ENCODE measurements around the gene PANK1.
"Not testable (repeated sequence)": the region's sequence is repeated elsewhere in the genome, so short reads cannot be mapped to it uniquely, and the experiment has no call there.

Gene PANK1

DNA sequence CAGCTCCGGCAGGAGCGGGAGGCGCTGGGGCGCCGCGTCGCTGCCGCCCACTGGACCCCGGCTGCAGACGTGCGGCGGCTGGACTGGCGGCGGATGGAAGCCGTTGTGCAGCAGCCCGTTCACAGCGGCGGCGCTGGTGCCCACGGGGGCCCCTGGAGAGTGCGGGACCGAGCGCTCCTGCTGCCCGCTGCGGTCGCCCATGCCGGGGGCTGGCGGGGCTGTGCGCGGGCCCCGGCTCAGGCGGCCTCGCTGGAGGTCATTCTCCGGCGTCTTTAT lies 413 bp downstream of the PANK1 start:
- no peak for DNase-seq
- TF ChIP-seq POLR2A (IDR thresholded peaks at IDR 0.05; ENCODE audit: low read length) (no peak), GATA1 (IDR thresholded peaks at IDR 0.05; ENCODE audit: low read depth, low read length) (no peak)

DNA sequence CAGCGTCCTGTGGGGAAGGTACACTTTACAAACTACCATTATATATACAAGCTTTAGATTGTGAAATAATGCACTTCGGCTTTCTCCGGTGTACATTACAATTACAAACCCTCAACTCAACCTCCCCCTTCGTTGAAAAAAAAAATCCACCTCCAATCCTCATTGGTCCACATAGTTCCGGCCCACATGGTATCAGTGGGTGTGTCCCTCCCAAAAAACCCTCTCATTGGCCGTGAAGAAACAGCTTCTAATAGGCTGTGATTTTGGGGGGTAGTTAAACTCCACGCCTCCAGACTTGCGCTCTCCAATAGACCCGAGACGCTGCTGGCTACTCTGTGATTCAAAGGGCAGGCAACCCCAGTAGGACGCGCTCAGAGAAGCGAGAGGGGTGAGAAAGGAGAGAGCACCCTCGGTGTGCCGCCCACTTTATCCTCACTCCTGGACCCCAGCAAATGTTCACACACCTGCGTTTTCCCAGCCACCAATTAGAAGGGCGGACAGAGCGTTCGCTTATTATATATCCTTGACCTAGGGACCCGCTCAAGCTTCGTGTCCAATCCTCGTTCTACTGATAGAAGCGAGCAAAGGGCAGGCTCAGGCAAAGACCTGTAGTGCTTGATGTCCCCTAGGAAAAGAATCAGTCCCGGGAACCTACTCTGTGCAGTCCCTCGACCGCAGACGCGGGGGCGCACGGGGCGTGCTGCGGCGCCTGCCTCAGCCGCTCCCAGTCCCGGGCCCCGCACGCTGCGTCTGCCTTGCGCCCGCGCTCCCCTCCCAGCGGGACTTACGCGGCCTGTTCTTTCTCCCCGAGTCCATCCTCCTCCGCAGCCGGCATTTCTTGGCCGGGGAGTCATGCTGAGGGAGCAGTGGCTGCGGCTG lies 991 bp downstream of the PANK1 start:
- no peak for TF ChIP-seq GATA1 (IDR thresholded peaks at IDR 0.05; ENCODE audit: low read depth, low read length)
- peak; percentile 95 for TF ChIP-seq POLR2A (IDR thresholded peaks at IDR 0.05; ENCODE audit: low read length)
- DNase-seq, result peak; percentile 90 to 94

DNA sequence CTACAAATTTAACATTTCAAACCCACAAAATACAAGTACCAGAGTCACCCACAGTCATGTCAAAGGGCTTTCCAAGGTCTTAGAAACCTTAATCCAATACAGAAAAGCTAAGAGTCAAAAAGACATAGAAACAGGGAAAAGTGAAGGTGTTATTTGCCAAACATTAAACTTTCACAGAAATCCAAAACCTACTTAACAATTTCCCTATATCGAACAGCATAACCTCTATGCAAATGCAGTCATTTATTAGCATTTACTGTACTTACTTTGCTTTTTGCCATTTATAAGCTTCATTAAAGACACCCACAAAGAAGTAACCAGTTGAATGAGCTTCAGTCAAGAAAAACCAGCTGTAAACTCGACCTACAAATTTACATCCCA lies 1.6 kb downstream of the PANK1 start:
- DNase-seq, result peak in 1 of 2 experiments; percentile 27
- TF ChIP-seq POLR2A (IDR thresholded peaks at IDR 0.05; ENCODE audit: low read length) (no peak), GATA1 (IDR thresholded peaks at IDR 0.05; ENCODE audit: low read depth, low read length) (no peak)

DNA sequence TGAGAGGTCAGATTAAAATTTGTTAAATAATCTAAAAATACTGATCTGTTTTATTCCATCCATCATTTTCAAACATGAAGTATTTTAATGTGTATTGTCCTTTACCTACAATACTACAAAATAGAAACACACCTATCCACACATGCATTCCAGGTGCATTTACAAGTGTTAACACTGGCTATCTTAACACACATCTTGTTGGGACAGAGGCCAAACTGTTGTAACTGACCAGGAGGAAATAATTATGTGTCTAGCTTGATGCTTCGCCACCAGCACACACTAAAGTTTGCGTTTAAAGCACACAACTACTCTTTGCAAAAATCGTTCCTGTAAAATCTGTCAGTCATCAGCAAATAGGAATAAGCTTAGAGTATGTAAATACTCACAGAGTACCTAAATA lies 2.8 kb downstream of the PANK1 start:
- no peak for TF ChIP-seq POLR2A (IDR thresholded peaks at IDR 0.05; ENCODE audit: low read length)
- no peak for TF ChIP-seq GATA1 (IDR thresholded peaks at IDR 0.05; ENCODE audit: low read depth, low read length)
- DNase-seq, result peak in 1 of 2 experiments; percentile 12

DNA sequence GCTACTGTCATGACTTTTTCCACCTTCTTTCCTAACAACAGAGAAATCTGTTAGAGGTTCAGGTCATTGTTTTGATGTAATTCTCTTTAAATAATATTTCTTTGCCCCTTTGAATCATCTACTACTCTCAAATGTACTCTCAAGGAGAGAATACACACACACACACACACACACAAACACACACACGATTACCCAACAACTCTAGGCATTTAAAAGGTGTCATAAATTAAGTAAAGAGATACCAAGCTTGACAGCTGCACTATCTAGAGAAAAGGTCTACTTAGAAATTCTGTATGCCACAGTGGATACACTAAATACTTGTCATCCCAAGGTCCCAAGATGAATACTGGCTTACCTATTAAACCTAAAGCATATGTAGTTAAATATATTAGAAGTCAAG lies 4.8 kb downstream of the PANK1 start:
- peak in 1 of 2 experiments; percentile 14 for DNase-seq
- TF ChIP-seq GATA1 (IDR thresholded peaks at IDR 0.05; ENCODE audit: low read depth, low read length) (no peak), POLR2A (IDR thresholded peaks at IDR 0.05; ENCODE audit: low read length) (no peak)

DNA sequence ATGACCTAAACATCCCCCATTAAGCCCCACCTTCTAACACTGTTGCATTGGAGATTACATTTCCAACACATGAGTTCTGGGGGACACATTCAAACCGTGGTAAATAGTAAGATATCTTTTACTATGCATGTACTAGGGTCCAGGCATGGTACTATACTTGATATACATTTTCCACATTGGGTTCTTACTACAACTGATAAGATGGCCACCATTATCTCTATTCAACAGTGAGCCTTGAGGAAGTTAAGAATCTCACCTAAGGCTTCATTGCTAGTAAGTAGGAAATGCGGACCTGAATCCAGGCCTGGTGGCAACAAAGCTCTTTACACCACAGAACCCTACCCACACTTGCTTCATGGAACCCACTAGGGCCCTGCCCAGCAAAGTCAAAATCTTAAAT lies 5.7 kb downstream of the PANK1 start:
- TF ChIP-seq POLR2A (IDR thresholded peaks at IDR 0.05; ENCODE audit: low read length) (no peak), GATA1 (IDR thresholded peaks at IDR 0.05; ENCODE audit: low read depth, low read length) (no peak)
- DNase-seq, result peak; percentile 23 to 81

DNA sequence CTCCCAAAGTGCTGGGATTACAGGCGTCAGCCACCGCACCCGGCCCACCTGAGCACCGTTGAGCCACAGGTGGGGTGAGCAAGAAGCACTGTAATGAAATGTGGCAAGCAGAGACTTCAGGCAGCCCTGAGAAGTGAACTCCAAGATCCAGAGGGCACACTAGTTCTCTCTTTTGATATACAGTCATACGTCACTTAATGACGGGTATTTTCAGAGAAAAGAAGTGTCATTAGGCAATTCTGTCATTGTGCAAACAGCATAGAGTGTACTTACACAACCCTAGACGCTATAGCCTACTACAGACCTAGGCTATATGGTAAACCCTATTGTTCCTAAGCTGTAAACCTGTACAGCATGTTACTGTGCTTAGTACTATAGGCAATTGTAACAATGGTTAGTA lies 7.9 kb downstream of the PANK1 start:
- TF ChIP-seq POLR2A (IDR thresholded peaks at IDR 0.05; ENCODE audit: low read length) (no peak), GATA1 (IDR thresholded peaks at IDR 0.05; ENCODE audit: low read depth, low read length) (no peak)
- DNase-seq, result no peak

DNA sequence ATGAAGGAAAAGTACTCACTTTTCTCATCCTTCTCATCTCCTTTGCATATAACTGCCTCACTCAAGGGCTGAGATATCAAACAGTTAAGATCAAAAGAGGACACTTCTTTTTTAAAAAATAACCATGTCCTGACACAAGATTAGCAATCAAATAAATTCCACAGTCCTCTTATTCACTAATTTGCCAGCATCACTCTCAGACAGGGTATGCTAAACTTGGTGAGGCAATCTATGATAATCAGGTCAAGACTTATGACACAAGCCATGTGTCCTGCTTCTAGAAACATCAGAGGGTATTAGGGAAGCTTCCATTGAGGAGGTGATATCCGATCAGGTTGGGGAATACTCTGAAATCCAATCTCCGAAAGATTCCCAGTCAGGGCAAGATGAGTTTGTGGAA lies 10.4 kb downstream of the PANK1 start:
- TF ChIP-seq GATA1 (IDR thresholded peaks at IDR 0.05; ENCODE audit: low read depth, low read length) (no peak), POLR2A (IDR thresholded peaks at IDR 0.05; ENCODE audit: low read length) (no peak)
- no peak for DNase-seq

DNA sequence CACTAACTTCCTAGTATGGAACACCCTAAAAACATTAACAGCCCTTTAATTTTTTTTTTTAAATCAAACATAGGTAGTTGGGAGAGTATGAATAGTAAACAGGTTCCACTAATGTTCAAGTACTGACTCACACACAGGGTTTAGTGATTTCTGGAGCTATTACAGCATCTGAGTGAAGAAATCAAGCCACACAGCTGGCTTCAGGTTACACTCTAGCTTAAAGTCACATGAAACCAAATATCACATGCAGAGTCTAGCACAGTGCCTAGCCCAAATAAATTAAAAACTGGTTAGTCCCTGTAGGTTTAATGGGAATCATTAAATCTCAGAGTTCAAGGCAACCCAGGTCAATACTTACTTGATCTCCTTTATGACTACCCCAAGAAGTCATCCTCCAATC lies 11.6 kb downstream of the PANK1 start:
- no peak for TF ChIP-seq GATA1 (IDR thresholded peaks at IDR 0.05; ENCODE audit: low read depth, low read length)
- no peak for TF ChIP-seq POLR2A (IDR thresholded peaks at IDR 0.05; ENCODE audit: low read length)
- no peak for DNase-seq

DNA sequence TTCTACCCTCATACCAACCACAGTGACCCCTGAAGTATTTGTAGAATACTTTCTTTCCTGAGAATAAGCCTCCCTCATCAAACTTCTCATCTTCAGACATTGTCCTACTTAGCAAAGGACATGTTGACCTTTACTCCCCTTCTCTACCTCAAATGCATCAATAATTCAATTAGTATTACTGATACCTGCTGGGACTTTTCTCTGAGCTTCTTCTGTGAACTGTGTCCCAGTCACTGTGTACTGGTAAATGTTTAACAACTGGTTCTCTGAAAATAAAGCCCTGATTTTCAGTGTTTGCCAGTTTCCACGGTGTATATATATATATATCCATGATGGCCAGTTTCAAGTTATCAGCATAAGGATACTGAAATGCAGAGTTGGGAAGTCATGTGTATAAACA lies 12.2 kb downstream of the PANK1 start:
- no peak for TF ChIP-seq POLR2A (IDR thresholded peaks at IDR 0.05; ENCODE audit: low read length)
- DNase-seq, result no peak

DNA sequence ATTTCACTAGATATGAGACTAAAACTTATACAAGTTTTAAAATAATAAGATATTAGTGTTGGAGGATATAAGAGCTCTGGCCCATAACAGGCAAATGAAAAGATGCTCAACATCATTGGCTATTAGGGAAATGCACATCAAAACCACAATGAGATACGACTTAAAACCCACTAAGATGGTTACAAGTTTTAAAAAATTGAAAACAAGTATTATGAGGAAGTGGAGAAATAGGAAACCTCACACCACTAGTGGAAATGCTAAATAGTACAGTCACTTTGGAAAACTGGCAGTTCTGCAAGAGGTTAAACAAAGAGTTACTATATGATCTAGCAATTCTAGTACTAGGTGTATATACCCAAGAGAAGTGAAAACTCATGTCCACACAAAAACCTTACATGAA lies 17.2 kb downstream of the PANK1 start:
- TF ChIP-seq POLR2A (IDR thresholded peaks at IDR 0.05; ENCODE audit: low read length), result no peak
- TF ChIP-seq GATA1 (IDR thresholded peaks at IDR 0.05; ENCODE audit: low read depth, low read length), result no peak

DNA sequence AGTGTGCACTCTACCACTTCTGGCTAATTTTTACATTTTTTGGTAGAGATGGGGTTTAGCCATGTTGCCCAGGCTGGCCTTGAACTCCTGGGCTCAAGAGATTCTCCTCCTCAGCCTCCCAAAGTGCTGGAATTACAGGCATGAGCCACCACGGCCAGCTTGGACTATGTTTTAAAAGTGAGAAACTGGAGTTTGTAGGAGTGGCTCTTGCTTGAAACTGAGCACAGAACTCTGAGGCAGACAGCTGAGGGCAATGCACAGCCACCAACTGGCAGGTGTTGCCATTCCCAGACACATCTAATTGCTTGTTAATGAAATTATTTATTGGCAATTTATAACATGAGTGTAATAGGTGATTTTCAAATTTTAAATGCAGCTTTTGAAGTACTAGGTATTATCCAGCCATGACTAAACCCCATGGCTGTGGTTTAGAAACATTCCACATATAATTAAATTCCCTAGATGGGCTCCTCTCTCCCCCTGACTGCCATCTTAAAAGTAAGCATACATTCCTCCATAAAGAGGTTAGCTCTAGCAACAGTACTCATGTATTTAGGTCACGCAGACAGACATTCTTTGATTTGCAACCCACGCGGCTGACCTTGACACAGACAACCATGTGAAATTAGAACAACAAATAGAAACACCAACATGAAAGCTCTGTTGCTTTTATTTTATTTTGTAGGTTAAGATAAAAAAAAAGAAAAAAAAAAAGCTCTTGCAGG lies 19.8 kb downstream of the PANK1 start:
- no peak for DNase-seq

More for the DNA sequence above, 17.2 kb downstream of the PANK1 start:
- DNase-seq, result no peak

DNA sequence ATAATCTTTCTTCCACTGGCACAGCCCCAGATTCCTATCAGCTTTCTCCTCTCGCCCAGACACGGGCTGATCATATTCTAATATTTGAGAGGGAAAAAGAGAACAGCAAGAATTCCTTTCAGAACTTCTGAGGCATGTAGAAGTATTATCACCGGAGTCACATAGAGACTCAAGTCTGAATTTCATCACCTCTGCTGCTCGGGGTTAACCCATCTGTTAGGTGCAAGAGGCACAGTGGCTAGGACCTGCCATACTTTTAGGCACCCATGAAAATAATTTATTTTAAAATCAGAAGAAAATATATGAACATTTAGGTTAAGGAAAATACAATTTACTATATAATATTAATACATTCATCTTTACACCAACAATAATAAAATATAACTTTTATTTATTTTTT lies 21.0 kb downstream of the PANK1 start:
- no peak for DNase-seq
- TF ChIP-seq GATA1 (IDR thresholded peaks at IDR 0.05; ENCODE audit: low read depth, low read length), result no peak
- no peak for TF ChIP-seq POLR2A (IDR thresholded peaks at IDR 0.05; ENCODE audit: low read length)

More for the DNA sequence above, 19.8 kb downstream of the PANK1 start:
- TF ChIP-seq GATA1 (IDR thresholded peaks at IDR 0.05; ENCODE audit: low read depth, low read length) (no peak), POLR2A (IDR thresholded peaks at IDR 0.05; ENCODE audit: low read length) (no peak)

DNA sequence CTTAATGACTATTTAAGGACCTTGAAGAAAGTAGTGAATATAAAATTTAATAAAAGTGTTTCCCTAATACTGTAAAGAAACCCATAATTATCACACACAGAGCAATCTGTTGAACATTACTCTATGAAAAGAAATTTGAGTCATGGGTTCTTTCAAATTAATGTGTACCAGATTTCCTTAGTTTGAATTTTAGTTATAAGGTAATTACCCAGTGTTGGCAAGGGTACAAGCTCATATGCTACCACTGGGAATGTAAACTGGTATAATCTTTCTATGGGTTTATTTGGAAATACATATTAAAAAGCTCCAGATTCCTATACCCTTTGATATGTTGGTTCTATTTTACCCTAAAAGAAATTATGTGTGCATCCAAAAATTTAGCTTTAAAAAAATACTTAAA lies 22.9 kb downstream of the PANK1 start:
- no peak for TF ChIP-seq POLR2A (IDR thresholded peaks at IDR 0.05; ENCODE audit: low read length)
- no peak for TF ChIP-seq GATA1 (IDR thresholded peaks at IDR 0.05; ENCODE audit: low read depth, low read length)
- no peak for DNase-seq

DNA sequence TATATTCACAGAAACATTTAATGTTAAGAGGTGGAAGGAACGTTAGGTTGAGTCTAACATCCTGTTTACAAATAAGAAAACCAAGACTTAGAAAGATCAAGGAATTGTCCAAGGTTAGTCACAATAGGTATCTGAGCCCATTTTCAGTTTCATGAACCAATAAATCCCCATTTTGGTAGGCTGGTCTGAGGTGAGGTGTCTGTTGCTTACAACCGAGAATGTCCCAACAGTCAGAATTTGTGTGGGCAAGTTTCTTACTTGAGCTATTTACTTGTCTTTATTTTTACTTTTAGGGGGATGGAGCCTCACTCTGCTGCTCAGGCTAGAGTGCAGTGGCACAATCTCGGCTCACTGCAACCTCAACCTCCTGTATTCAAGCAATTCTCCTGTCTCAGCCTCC lies 23.6 kb downstream of the PANK1 start:
- no peak for DNase-seq
- TF ChIP-seq GATA1 (IDR thresholded peaks at IDR 0.05; ENCODE audit: low read depth, low read length) (no peak), POLR2A (IDR thresholded peaks at IDR 0.05; ENCODE audit: low read length) (no peak)

DNA sequence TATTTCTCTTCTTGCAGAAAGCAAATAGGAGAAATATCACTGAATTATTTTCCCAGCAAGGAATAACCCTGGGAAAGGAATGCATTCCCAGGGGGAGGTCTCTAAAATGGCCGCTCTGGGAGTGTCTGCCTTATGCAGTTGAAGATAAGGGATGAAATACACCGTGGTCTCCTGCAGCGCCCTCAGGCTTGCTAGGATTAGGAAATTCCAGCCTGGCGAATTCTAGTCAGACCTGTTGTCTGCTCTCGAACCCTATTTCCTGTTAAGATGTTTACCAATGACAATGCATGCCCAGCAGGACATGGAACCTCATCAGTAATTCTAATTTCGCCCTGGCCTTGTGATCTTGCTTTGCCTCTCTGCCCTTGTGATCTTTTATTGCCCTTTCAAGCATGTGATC lies 24.7 kb downstream of the PANK1 start:
- not testable (repeated sequence) for DNase-seq

All from erythroblast (primary cell).